Neural progenitor cell (in vitro differentiated cells): ENCODE data around the gene ARHGAP9.

Experiments
- EZH2 ChIP-seq: fragments of 200-600 bp; sonication (generic); IDR thresholded peaks from 2 replicates; pipeline ENCODE4 v1.6.1; 2017; ENCODE audit warnings: antibody characterized with exemption, mild to moderate bottlenecking, moderate library complexity
- TF ChIP-seq, protein P1 (sequence below): fragments of 200-600 bp; sonication (generic); IDR thresholded peaks from 2 replicates; pipeline ENCODE4 v1.5.1; 2017; ENCODE audit warnings: antibody characterized with exemption, mild to moderate bottlenecking

DNA sequence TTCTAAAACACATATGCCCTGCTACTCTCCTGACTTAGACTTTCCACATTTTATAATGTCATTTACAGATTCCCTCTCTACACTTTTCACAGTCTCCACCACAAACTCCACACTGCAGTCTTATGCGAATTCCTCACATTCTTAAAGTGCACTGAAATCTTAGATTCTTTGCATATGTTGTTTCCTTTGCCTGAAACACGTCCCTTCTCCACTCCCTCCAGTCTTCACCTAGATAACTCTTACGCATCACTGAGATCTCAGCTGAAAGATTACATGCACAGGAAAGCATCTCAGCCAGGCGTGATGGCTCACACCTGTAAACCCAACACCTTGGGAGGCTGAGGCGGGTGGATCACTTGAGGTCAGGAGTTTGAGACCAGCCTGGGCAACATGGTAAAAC lies 3.8 kb upstream of the ARHGAP9 start:
- TF ChIP-seq, protein P1, sequence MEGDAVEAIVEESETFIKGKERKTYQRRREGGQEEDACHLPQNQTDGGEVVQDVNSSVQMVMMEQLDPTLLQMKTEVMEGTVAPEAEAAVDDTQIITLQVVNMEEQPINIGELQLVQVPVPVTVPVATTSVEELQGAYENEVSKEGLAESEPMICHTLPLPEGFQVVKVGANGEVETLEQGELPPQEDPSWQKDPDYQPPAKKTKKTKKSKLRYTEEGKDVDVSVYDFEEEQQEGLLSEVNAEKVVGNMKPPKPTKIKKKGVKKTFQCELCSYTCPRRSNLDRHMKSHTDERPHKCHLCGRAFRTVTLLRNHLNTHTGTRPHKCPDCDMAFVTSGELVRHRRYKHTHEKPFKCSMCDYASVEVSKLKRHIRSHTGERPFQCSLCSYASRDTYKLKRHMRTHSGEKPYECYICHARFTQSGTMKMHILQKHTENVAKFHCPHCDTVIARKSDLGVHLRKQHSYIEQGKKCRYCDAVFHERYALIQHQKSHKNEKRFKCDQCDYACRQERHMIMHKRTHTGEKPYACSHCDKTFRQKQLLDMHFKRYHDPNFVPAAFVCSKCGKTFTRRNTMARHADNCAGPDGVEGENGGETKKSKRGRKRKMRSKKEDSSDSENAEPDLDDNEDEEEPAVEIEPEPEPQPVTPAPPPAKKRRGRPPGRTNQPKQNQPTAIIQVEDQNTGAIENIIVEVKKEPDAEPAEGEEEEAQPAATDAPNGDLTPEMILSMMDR: no peak
- TF ChIP-seq EZH2: no peak
